Endothelial cell of umbilical vein (primary cell): ENCODE measurements around the gene NLGN1. TPM values are rescaled to one million over a fixed set of nuclear protein-coding genes. Genes with fewer than 3 reads are reported as not detected.

Experiments used
- BruUV-seq: library from RNA; stranded (reverse); fragments of 400-500 nt; replicated peaks from 2 replicates; lab custom pipeline; 2021; lab: Mats Ljungman, UMichigan
- CTCF ChIA-PET: fragments of 300-600, 350-600 bp; sonication (Branson Sonifier 250); formaldehyde crosslinking; loops from one replicate; lab custom pipeline; 2021; ENCODE audit warnings: antibody characterized with exemption, inconsistent platforms; lab: Charles Lee
- POLR2A ChIA-PET: fragments of 300-600, 350-600 bp; sonication (Branson Sonifier 250); formaldehyde crosslinking; loops from one replicate; lab custom pipeline; 2021; ENCODE audit warnings: antibody characterized with exemption, inconsistent platforms; lab: Charles Lee
- DNase-seq: peaks from one replicate; pipeline ENCODE4 v3.0.0-alpha.2; 2011; ENCODE audit warnings: low read depth, low spot score
- FAIRE-seq: peaks from 2 replicates; lab custom pipeline; 2011; peaks lifted over from hg19 to GRCh38; lab: Jason Lieb, UNC
- H2AFZ ChIP-seq: 2 replicates; pipeline ENCODE4 v1.6.0; 2012; ENCODE audit warnings: low read depth, low read length, control low read depth, inconsistent platforms
- H3K27ac ChIP-seq: 2 replicates; pipeline ENCODE4 v1.5.1; 2011; ENCODE audit warnings: low read depth, mild to moderate bottlenecking, control low read depth, low read length, moderate library complexity; ENCODE audit not compliant: insufficient read depth
- H3K27me3 ChIP-seq, 2 experiments: 2 replicates each; pipeline versions ENCODE4 v1.6.0 to v1.6.1; 2011; ENCODE audit warnings: low read length in 2 of 2, mixed read lengths in 1 of 2; ENCODE audit not compliant: control insufficient read depth in 2 of 2, insufficient read depth in 2 of 2
- H3K36me3 ChIP-seq, 2 experiments: 2 replicates in 1 of 2; 3 replicates in 1 of 2; pipeline ENCODE4 v1.5.1; 2011; ENCODE audit warnings: low read length in 2 of 2, mild to moderate bottlenecking in 1 of 2, moderate library complexity in 1 of 2; ENCODE audit not compliant: control insufficient read depth in 2 of 2, insufficient read depth in 2 of 2; ENCODE audit errors: extremely low read depth in 1 of 2
- H3K4me1 ChIP-seq: 3 replicates; pipeline ENCODE4 v1.5.1; 2011; ENCODE audit warnings: mild to moderate bottlenecking, low read length; ENCODE audit not compliant: control insufficient read depth, insufficient read depth; ENCODE audit errors: extremely low read depth
- H3K4me2 ChIP-seq: 2 replicates; pipeline ENCODE4 v1.6.1; 2011; ENCODE audit warnings: low read length, control low read depth, mixed read lengths; ENCODE audit not compliant: insufficient read depth
- H3K4me3 ChIP-seq, 3 experiments: fragments of 200-600 bp in 1 of 3; sonication (generic), shearing (Covaris generic) in 1 of 3; replicated peaks in 1 of 3; 2 replicates each; pipeline ENCODE4 v1.5.1; 2011 to 2016; ENCODE audit warnings: control low read depth in 3 of 3, low read length in 3 of 3, mild to moderate bottlenecking in 2 of 3, inconsistent platforms in 1 of 3, low read depth in 1 of 3, moderate library complexity in 1 of 3; ENCODE audit not compliant: insufficient read depth in 1 of 3
- H3K79me2 ChIP-seq: 2 replicates; pipeline ENCODE4 v1.6.0; 2012; ENCODE audit warnings: low read length, inconsistent platforms; ENCODE audit not compliant: control insufficient read depth, insufficient read depth
- H3K9ac ChIP-seq: replicated peaks from 2 replicates; pipeline ENCODE3; 2011; ENCODE audit warnings: low read length, control low read depth; ENCODE audit not compliant: insufficient read depth; ENCODE audit errors: extremely low read depth
- H3K9me1 ChIP-seq: replicated peaks from 3 replicates; pipeline ENCODE4 v1.6.0; 2011; ENCODE audit warnings: mild to moderate bottlenecking, low read length; ENCODE audit not compliant: control insufficient read depth, insufficient read depth; ENCODE audit errors: extremely low read depth
- H3K9me3 ChIP-seq: replicated peaks from 2 replicates; pipeline ENCODE4 v1.5.1; 2012; ENCODE audit warnings: low read length, inconsistent platforms; ENCODE audit not compliant: control insufficient read depth, insufficient read depth
- H4K20me1 ChIP-seq: replicated peaks from 2 replicates; pipeline ENCODE3; 2011; ENCODE audit warnings: mild to moderate bottlenecking, low read length; ENCODE audit not compliant: control insufficient read depth, insufficient read depth; ENCODE audit errors: extremely low read depth
- EZH2 ChIP-seq: IDR thresholded peaks from 2 replicates; pipeline ENCODE4 v1.6.1; 2012; ENCODE audit warnings: borderline replicate concordance, low read depth, mild to moderate bottlenecking, moderate library complexity, low read length, inconsistent platforms; ENCODE audit not compliant: severe bottlenecking
- POLR2A ChIP-seq: IDR thresholded peaks from 2 replicates; pipeline ENCODE4 v1.6.1; 2012; ENCODE audit warnings: low read depth, mild to moderate bottlenecking, control low read depth, low read length
- dilution Hi-C: fragments of 300-500 bp; cut with MboI; formaldehyde crosslinking; loops from one replicate; pipeline ENCODE4 v1.15.0; 2019; ENCODE audit warnings: low sequenced_read_pairs; ENCODE audit not compliant: extremely low pct_ligation_motif_present
- intact Hi-C: fragments of 100-400 bp; cut with micrococcal nuclease; formaldehyde crosslinking; loops from one replicate; pipeline ENCODE4 v1.10.0; 2022
- polyA plus RNA-seq, 4 experiments: library from polyadenylated mRNA; depleted of rRNA in 3 of 4; stranded (reverse) in 3 of 4; unstranded in 1 of 4; fragments of >200 nt; gene quantifications; 2 replicates each; pipeline versions ENCODE4 v1.2.1 to v1.2.3, GENCODE V29; 2011 to 2012; ENCODE audit warnings: missing spikeins in 1 of 4
- total RNA-seq: library from RNA; stranded (reverse); gene quantifications from 2 replicates; pipeline ENCODE4 v1.2.3, GENCODE V29; 2021
- TF ChIP-seq, protein P1 (sequence below): IDR thresholded peaks from 2 replicates; pipeline ENCODE4 v1.6.1; 2011; ENCODE audit not compliant: insufficient read depth, insufficient read length

NLGN1 gene
- total and polyA plus RNA-seq, 2 donors (not counting 3 experiments of a cell fraction or from before 2014, with no cell fraction given), result 7.9 to 16.3 TPM

- Histone ChIP-seq H3K4me2 (no peak overlapping the region), H3K79me2 (no peaks in the 10 kb centered on the region), H3K4me1 (no peaks in the 10 kb centered on the region), H3K36me3 (no peaks in the 10 kb centered on the region), H3K27me3 (no peaks in the 10 kb centered on the region), H3K27ac (no peak overlapping the region), H3K4me3 (no peak overlapping the region), H4K20me1 (no peaks in the 10 kb centered on the region), H2AFZ (no peak overlapping the region), H3K9ac (no peak overlapping the region), H3K9me3 (no peaks in the 10 kb centered on the region), H3K9me1 (no peaks in the 10 kb centered on the region)
- ChIA-PET POLR2A (no interaction called here), CTCF (no interaction called here)
- DNase-seq, result no peak
- BruUV-seq, result no TSS peak
- TF ChIP-seq, protein P1, sequence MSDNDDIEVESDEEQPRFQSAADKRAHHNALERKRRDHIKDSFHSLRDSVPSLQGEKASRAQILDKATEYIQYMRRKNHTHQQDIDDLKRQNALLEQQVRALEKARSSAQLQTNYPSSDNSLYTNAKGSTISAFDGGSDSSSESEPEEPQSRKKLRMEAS, result no peak
- intact Hi-C loops, result no loop called here
- FAIRE-seq, result no peak
- dilution Hi-C loops, result no loop called here
Observed at GRCh38 chr3:174325834-174326700, 928.5 kb downstream of the NLGN1 start.

DNA sequence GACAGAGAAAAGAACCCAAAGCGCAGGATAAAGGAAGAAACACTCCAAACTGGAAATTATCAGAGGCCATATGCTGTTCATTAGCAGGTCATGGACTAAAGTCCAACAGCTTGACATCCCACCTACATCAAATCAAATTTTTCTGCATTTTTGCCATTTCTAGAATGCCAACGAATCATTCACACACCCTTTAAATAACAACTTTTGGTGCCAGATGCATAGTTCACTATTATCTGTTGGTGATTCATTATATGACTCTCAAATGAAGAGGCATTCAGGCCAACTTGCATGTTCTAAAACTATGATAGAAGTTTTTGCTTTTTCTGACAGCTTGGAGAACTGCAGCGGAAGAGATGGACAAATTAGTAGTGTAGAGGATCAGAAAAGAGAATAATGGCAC is 931.8 kb downstream of the NLGN1 start:
- H3K36me3 ChIP-seq, result no peaks in the 10 kb centered on the region
- no peaks in the 10 kb centered on the region for H3K9me3 ChIP-seq
- no peaks in the 10 kb centered on the region for H3K9me1 ChIP-seq
- ChIA-PET CTCF (no interaction called here), POLR2A (no interaction called here)
- no peak overlapping the region for H2AFZ ChIP-seq
- intact Hi-C loops (no loop called here), dilution Hi-C loops (no loop called here)
- H3K4me3 ChIP-seq, result no peak overlapping the region
- no peak for TF ChIP-seq POLR2A
- no peak for TF ChIP-seq EZH2
- H3K4me1 ChIP-seq, result no peaks in the 10 kb centered on the region
- no peaks in the 10 kb centered on the region for H4K20me1 ChIP-seq
- DNase-seq, result no peak
- H3K27me3 ChIP-seq, result no peaks in the 10 kb centered on the region
- no peak overlapping the region for H3K27ac ChIP-seq
- no peak overlapping the region for H3K9ac ChIP-seq
- no peaks in the 10 kb centered on the region for H3K79me2 ChIP-seq
- H3K4me2 ChIP-seq, result no peak overlapping the region
- no peak for FAIRE-seq
- no TSS peak for BruUV-seq
